Caco-2 (cell line): ENCODE data around the gene COA1. TPM values are rescaled to one million over a fixed set of nuclear protein-coding genes. Genes with fewer than 3 reads are reported as not detected.

Experiments
- BruUV-seq: library from RNA; stranded (reverse); fragments of 400-500 nt; replicated peaks from 2 replicates; lab custom pipeline; 2021; lab: Mats Ljungman, UMichigan
- CTCF ChIA-PET: fragments of 300-600 bp; sonication (Branson Sonifier 250); formaldehyde crosslinking; loops from one replicate; lab custom pipeline; 2022; ENCODE audit warnings: antibody characterized with exemption; lab: Charles Lee
- POLR2A ChIA-PET: fragments of 300-600 bp; sonication (Branson Sonifier 250); formaldehyde crosslinking; loops from one replicate; lab custom pipeline; 2022; ENCODE audit warnings: antibody characterized with exemption; lab: Charles Lee
- DNase-seq, 2 experiments: peaks; one replicate each; pipeline versions ENCODE4 v3.0.0 to v3.0.0-alpha.2; 2020 to 2022
- H3K27me3 ChIP-seq: replicated peaks from 2 replicates; pipeline ENCODE4 v1.6.0; 2011; ENCODE audit warnings: low read length; ENCODE audit not compliant: control insufficient read depth, insufficient read depth
- H3K36me3 ChIP-seq: 2 replicates; pipeline ENCODE4 v1.5.1; 2011; ENCODE audit warnings: low read length; ENCODE audit not compliant: control insufficient read depth, insufficient read depth
- H3K4me1 ChIP-seq: fragments of 250-450 bp; sonication (Bioruptor Pico); 2 replicates; pipeline ENCODE4 v1.5.1; 2020; ENCODE audit warnings: mild to moderate bottlenecking
- H3K4me3 ChIP-seq: 2 replicates; pipeline ENCODE4 v1.5.1; 2011; ENCODE audit warnings: low read depth, mild to moderate bottlenecking, control low read depth, low read length
- H3K9me3 ChIP-seq: fragments of 250-450 bp; sonication (Bioruptor Pico); 2 replicates; pipeline ENCODE4 v1.5.1; 2020; ENCODE audit warnings: mild to moderate bottlenecking, moderate library complexity
- H3K27ac Mint-ChIP-seq: one replicate; pipeline ENCODE4 v1.8.0; 2022; ENCODE audit warnings: mixed read lengths; ENCODE audit not compliant: unreplicated experiment
- H3K27me3 Mint-ChIP-seq: one replicate; pipeline ENCODE4 v1.8.0; 2022; ENCODE audit warnings: mixed read lengths; ENCODE audit not compliant: insufficient read depth, unreplicated experiment
- H3K36me3 Mint-ChIP-seq: one replicate; pipeline ENCODE4 v1.8.0; 2022; ENCODE audit warnings: mild to moderate bottlenecking, mixed read lengths; ENCODE audit not compliant: insufficient read depth, unreplicated experiment
- H3K4me1 Mint-ChIP-seq: one replicate; pipeline ENCODE4 v1.8.0; 2022; ENCODE audit warnings: low read depth, mixed read lengths; ENCODE audit not compliant: unreplicated experiment
- H3K4me3 Mint-ChIP-seq: one replicate; pipeline ENCODE4 v1.8.0; 2022; ENCODE audit warnings: mild to moderate bottlenecking, moderate library complexity, mixed read lengths; ENCODE audit not compliant: unreplicated experiment
- H3K9me3 Mint-ChIP-seq: one replicate; pipeline ENCODE4 v1.8.0; 2022; ENCODE audit warnings: mixed read lengths; ENCODE audit not compliant: unreplicated experiment
- intact Hi-C: fragments of 100-400 bp; cut with micrococcal nuclease; formaldehyde crosslinking; loops from one replicate; pipeline ENCODE4 v1.10.0; 2022; ENCODE audit not compliant: unreplicated experiment
- total RNA-seq: library from RNA; stranded (reverse); gene quantifications from 2 replicates; pipeline ENCODE4 v1.2.3, GENCODE V29; 2022
- TF ChIP-seq, protein P1 (sequence below), 2 experiments: fragments of 200-600 bp in 1 of 2; IDR thresholded peaks; 1 replicate in 1 of 2; 2 replicates in 1 of 2; pipeline versions ENCODE4 v1.5.1 to v1.8.0; 2011 to 2022; ENCODE audit warnings: antibody characterized with exemption in 1 of 2, control low read depth in 1 of 2, inconsistent platforms in 1 of 2, low read depth in 1 of 2, low read length in 1 of 2, mild to moderate bottlenecking in 1 of 2, moderate library complexity in 1 of 2; ENCODE audit not compliant: insufficient read depth in 1 of 2, severe bottlenecking in 1 of 2, unreplicated experiment in 1 of 2

COA1 gene
- total RNA-seq, 1 experiment from 2014 or later: 94.7 TPM

DNA sequence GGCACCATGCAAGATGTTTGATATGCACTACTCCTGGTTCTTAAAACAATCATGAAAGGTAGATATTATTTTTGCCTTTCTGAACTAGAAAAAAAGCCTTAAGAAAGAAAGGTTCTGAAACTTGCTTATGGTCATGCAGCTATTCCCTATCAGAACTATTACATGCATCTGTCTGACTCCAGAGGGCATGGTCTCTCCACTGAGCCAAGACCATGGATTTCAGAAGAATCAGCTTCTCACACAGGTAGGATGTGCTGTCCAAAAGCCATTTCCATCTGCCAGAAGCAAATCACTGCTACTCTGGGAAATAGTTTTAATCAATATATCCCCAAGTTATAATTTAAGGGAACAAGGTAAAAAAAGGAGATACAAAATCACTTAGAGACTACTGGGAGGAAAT, 77.0 kb downstream of the COA1 start:
- BruUV-seq: no TSS peak
- CTCF ChIA-PET: interaction anchor here (1.1 kb wide), 1 partner anchor 47 kb away, joined by 7 read pairs; no protein-coding TSS in a partner anchor
- H3K36me3 Mint-ChIP-seq: peaks cover 34% of the 10 kb centered on the region
- no peak overlapping the region for H3K27ac Mint-ChIP-seq
- intact Hi-C loops: loop anchor here (1.0 kb wide), 1 partner anchor 48 kb away; no protein-coding TSS in a partner anchor
- Histone ChIP-seq H3K9me3 (no peaks in the 10 kb centered on the region), H3K27me3 (no peaks in the 10 kb centered on the region), H3K4me1 (no peaks in the 10 kb centered on the region), H3K4me3 (no peak overlapping the region), H3K36me3 (peaks cover 2% of the 10 kb centered on the region; the same call in 1 of the 2 replicates)
- POLR2A ChIA-PET: no interaction called here
- H3K4me3 Mint-ChIP-seq: no peak overlapping the region
- DNase-seq: no peak
- TF ChIP-seq, protein P1, sequence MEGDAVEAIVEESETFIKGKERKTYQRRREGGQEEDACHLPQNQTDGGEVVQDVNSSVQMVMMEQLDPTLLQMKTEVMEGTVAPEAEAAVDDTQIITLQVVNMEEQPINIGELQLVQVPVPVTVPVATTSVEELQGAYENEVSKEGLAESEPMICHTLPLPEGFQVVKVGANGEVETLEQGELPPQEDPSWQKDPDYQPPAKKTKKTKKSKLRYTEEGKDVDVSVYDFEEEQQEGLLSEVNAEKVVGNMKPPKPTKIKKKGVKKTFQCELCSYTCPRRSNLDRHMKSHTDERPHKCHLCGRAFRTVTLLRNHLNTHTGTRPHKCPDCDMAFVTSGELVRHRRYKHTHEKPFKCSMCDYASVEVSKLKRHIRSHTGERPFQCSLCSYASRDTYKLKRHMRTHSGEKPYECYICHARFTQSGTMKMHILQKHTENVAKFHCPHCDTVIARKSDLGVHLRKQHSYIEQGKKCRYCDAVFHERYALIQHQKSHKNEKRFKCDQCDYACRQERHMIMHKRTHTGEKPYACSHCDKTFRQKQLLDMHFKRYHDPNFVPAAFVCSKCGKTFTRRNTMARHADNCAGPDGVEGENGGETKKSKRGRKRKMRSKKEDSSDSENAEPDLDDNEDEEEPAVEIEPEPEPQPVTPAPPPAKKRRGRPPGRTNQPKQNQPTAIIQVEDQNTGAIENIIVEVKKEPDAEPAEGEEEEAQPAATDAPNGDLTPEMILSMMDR (IDR thresholded peaks at IDR 0.05; ENCODE audit: insufficient read depth in 1 of 2, low read depth in 1 of 2, low read length in 1 of 2, severe bottlenecking in 1 of 2, unreplicated experiment in 1 of 2): no peak
- no peaks in the 10 kb centered on the region for H3K4me1 Mint-ChIP-seq
- H3K27me3 Mint-ChIP-seq: no peaks in the 10 kb centered on the region
- H3K9me3 Mint-ChIP-seq: no peaks in the 10 kb centered on the region

DNA sequence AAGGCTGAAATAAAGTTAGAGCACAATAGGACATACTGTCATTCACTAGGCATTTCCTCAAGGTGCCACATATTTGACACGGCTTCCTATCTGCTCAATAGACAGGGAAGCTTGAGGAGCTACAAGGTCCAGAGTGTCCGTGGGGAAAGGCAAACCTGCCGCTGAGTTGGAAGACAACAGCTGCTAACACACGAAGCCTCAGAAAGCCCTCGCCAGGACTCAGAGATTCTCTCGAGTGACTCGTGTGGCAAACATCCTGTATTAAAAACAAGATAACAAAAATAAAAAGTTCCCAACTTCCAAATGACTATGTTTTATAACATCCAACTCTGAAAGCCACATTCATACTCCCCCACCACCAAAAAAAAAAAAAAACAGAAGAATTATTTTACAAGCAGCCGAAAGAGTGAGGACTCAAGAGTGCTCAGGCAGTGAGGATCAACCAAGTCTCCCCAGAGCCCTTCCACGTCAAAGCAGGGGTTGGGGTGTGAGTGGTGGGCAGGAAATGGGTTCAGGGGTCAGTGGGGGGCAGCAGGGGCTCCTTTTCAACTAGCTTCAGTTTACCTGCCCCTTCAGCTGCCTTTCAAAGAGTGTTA, 78.8 kb downstream of the COA1 start:
- H3K27me3 ChIP-seq: no peaks in the 10 kb centered on the region
- intact Hi-C loops: no loop called here
- CTCF ChIA-PET: no interaction called here
- H3K4me1 ChIP-seq: no peaks in the 10 kb centered on the region
- no peak for DNase-seq
- Mint-ChIP-seq H3K36me3 (peaks cover 36% of the 10 kb centered on the region), H3K27ac (no peak overlapping the region), H3K9me3 (no peaks in the 10 kb centered on the region), H3K27me3 (no peaks in the 10 kb centered on the region), H3K4me1 (no peaks in the 10 kb centered on the region), H3K4me3 (no peak overlapping the region)
- BruUV-seq: no TSS peak
- POLR2A ChIA-PET: no interaction called here
- TF ChIP-seq, protein P1 (IDR thresholded peaks at IDR 0.05; ENCODE audit: insufficient read depth in 1 of 2, low read depth in 1 of 2, low read length in 1 of 2, severe bottlenecking in 1 of 2, unreplicated experiment in 1 of 2): no peak
- peaks cover 2% of the 10 kb centered on the region; the same call in 1 of the 2 replicates for H3K36me3 ChIP-seq
- H3K9me3 ChIP-seq: no peaks in the 10 kb centered on the region
- no peak overlapping the region for H3K4me3 ChIP-seq

DNA sequence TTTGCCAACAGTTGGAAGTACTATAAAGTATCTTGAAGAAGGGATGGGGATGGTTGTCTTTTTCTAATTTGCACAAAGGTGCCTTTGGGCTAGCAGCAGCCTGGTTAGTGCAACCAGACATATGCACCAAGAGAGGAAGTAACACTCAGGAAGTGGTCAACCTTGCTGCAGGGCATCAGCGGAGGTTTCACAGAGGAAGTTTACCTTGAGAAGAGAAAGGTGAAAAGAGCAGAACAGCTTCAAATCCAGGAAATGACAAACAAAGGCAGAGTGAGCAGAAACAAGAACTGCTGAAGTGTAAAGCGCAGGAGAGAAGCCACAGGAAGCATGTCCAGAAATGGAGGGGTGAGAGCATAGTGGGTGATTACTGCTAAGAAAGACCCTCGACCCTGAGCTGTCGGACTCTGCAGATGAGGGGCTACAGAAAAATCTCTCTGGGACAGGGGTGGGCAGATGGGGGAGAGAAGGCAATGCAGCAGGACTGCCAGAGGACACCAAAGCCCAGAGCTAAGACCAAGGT, 79.5 kb downstream of the COA1 start:
- TF ChIP-seq, protein P1 (IDR thresholded peaks at IDR 0.05; ENCODE audit: insufficient read depth in 1 of 2, low read depth in 1 of 2, low read length in 1 of 2, severe bottlenecking in 1 of 2, unreplicated experiment in 1 of 2): no peak
- no TSS peak for BruUV-seq
- H3K4me1 ChIP-seq: no peaks in the 10 kb centered on the region
- Mint-ChIP-seq H3K4me1 (no peaks in the 10 kb centered on the region), H3K36me3 (peaks cover 40% of the 10 kb centered on the region), H3K9me3 (no peaks in the 10 kb centered on the region), H3K27me3 (no peaks in the 10 kb centered on the region), H3K4me3 (no peak overlapping the region), H3K27ac (no peak overlapping the region)
- DNase-seq: no peak
- intact Hi-C loops: loop anchor here (10.0 kb wide), 1 partner anchor 185 kb away; no protein-coding TSS in a partner anchor
- H3K27me3 ChIP-seq: no peaks in the 10 kb centered on the region
- ChIA-PET POLR2A (no interaction called here), CTCF (no interaction called here)
- H3K4me3 ChIP-seq: no peak overlapping the region
- H3K9me3 ChIP-seq: no peaks in the 10 kb centered on the region
- H3K36me3 ChIP-seq: peaks cover 2% of the 10 kb centered on the region; the same call in 1 of the 2 replicates
